ENCODE results near the gene EFCAB5.
"Not testable (repeated sequence)": the region's sequence is repeated elsewhere in the genome, so short reads cannot be mapped to it uniquely, and the experiment has no call there.

Gene EFCAB5

GRCh38 chr17:29941334-29941733 is at the start of gene EFCAB5:
EFCAB5 (plus strand) TSS chr17:29941634; CDS start chr17:29941797, 163 bp downstream.
- in situ Hi-C loops (cut with HindIII; ENCODE audit: low sequenced_read_pairs), result no loop called here
- no peak within 1 kb of the TSS for H3K4me3 ChIP-seq (ENCODE audit: low read depth, low read length)
- no peak for DNase-seq (ENCODE audit: low read depth, low spot score)
- no peak for TF ChIP-seq CTCF (IDR thresholded peaks at IDR 0.05; ENCODE audit: low read depth, low read length)

- no peak overlapping the region for H3K4me3 ChIP-seq (ENCODE audit: low read depth, low read length)
- DNase-seq (ENCODE audit: low read depth, low spot score), result no peak
- TF ChIP-seq CTCF (IDR thresholded peaks at IDR 0.05; ENCODE audit: low read depth, low read length), result no peak
- in situ Hi-C loops (cut with HindIII; ENCODE audit: low sequenced_read_pairs), result no loop called here
These were observed 49.2 kb upstream of the EFCAB5 start for GRCh38 chr17:29892201-29892600.

- in situ Hi-C loops (cut with HindIII; ENCODE audit: low sequenced_read_pairs); DNase-seq (ENCODE audit: low read depth, low spot score); H3K4me3 ChIP-seq (ENCODE audit: low read depth, low read length): not testable (repeated sequence)
These were observed 44.3 kb upstream of the EFCAB5 start for GRCh38 chr17:29897136-29897535.

- in situ Hi-C loops (cut with HindIII; ENCODE audit: low sequenced_read_pairs), result no loop called here
- no peak for TF ChIP-seq CTCF (IDR thresholded peaks at IDR 0.05; ENCODE audit: low read depth, low read length)
- DNase-seq (ENCODE audit: low read depth, low spot score), result no peak
- no peak overlapping the region for H3K4me3 ChIP-seq (ENCODE audit: low read depth, low read length)
These were observed 38.0 kb upstream of the EFCAB5 start for GRCh38 chr17:29903471-29903870.

GRCh38 chr17:29905086-29905878 is 36.2 kb upstream of the EFCAB5 start:
- no peak overlapping the region for H3K4me3 ChIP-seq (ENCODE audit: low read depth, low read length)
- in situ Hi-C loops (cut with HindIII; ENCODE audit: low sequenced_read_pairs), result no loop called here
- no peak for TF ChIP-seq CTCF (IDR thresholded peaks at IDR 0.05; ENCODE audit: low read depth, low read length)
- no peak for DNase-seq (ENCODE audit: low read depth, low spot score)

GRCh38 chr17:29905879-29906167 is 35.6 kb upstream of the EFCAB5 start:
- in situ Hi-C loops (cut with HindIII; ENCODE audit: low sequenced_read_pairs), result no loop called here

More at GRCh38 chr17:29905879-29906167, 35.6 kb upstream of the EFCAB5 start:
- TF ChIP-seq CTCF (IDR thresholded peaks at IDR 0.05; ENCODE audit: low read depth, low read length), result no peak
- DNase-seq (ENCODE audit: low read depth, low spot score), result no peak
- no peak overlapping the region for H3K4me3 ChIP-seq (ENCODE audit: low read depth, low read length)
